A549 (cell line): ENCODE data around the gene HSPA8.

Source experiments
- CTCF ChIP-seq: fragments of >200 bp; sonication (Bioruptor Twin); formaldehyde crosslinking; IDR thresholded peaks from 3 replicates; pipeline ENCODE4 v1.5.1; 2016
- FOSB ChIP-seq: fragments of 250-450 bp; sonication (Bioruptor Pico); IDR thresholded peaks from 2 replicates; pipeline ENCODE4 v1.5.0; 2020; ENCODE audit warnings: mild to moderate bottlenecking, moderate library complexity
- POLR2A ChIP-seq: IDR thresholded peaks from 2 replicates; pipeline ENCODE4 v1.6.1; 2012; ENCODE audit warnings: mild to moderate bottlenecking, low read length
- RFX5 ChIP-seq: fragments of 450-650 bp; IDR thresholded peaks from 2 replicates; pipeline ENCODE4 v1.7.1; 2014; ENCODE audit warnings: antibody characterized with exemption, mild to moderate bottlenecking, moderate library complexity

DNA sequence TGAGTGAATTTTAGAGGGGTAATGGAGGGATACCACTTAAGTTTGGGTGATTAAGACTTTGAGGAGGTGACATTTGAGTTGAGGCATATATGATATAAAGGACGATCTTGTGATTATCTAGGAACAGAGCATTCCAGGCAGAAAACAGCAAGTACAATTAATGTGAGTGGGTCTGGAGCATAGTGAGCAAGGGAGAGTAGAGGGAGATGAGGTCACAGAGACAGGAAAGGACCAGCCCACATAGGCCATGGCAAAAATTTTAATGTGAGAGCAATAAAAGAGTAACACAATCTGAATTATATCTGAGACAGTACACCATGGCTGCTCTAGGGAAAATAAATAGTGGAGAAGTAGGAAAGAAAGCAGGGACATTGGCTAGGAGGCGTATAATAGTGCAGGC is 14.5 kb upstream of the HSPA8 start:
- TF ChIP-seq RFX5 (no peak), POLR2A (no peak), FOSB (no peak), CTCF (no peak)
